Measurements from ENCODE around the gene ALDH3B2. TPM values are rescaled to one million over a fixed set of nuclear protein-coding genes. Genes with fewer than 3 reads are reported as not detected.

ALDH3B2 gene
- total RNA-seq, 4 donors from 2014 or later = not detected

GRCh38 chr11:67680696-67681470, 6.5 kb upstream of the ALDH3B2 start:
- H3K27ac ChIP-seq = no peak overlapping the region
- no peak for TF ChIP-seq POLR2A (IDR thresholded peaks at IDR 0.05)
- TF ChIP-seq, protein P1, sequence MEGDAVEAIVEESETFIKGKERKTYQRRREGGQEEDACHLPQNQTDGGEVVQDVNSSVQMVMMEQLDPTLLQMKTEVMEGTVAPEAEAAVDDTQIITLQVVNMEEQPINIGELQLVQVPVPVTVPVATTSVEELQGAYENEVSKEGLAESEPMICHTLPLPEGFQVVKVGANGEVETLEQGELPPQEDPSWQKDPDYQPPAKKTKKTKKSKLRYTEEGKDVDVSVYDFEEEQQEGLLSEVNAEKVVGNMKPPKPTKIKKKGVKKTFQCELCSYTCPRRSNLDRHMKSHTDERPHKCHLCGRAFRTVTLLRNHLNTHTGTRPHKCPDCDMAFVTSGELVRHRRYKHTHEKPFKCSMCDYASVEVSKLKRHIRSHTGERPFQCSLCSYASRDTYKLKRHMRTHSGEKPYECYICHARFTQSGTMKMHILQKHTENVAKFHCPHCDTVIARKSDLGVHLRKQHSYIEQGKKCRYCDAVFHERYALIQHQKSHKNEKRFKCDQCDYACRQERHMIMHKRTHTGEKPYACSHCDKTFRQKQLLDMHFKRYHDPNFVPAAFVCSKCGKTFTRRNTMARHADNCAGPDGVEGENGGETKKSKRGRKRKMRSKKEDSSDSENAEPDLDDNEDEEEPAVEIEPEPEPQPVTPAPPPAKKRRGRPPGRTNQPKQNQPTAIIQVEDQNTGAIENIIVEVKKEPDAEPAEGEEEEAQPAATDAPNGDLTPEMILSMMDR (IDR thresholded peaks at IDR 0.05 in 4 of 5, conservative IDR thresholded peaks at IDR 0.05 in 1 of 5) = no peak
- DNase-seq (no peak), ATAC-seq (no peak)
- H3K4me1 ChIP-seq = no peaks in the 10 kb centered on the region
- no peak overlapping the region for H3K4me3 ChIP-seq
- H3K9me3 ChIP-seq = no peaks in the 10 kb centered on the region
- no peaks in the 10 kb centered on the region for H3K36me3 ChIP-seq
- peaks cover 0 to 8% (median 4%) of the 10 kb centered on the region in 3 donors for H3K27me3 ChIP-seq
- intact Hi-C loops (cut with DNase I; ENCODE audit: low total_unique reads) (no loop called here), in situ Hi-C loops (cut with MboI; ENCODE audit: low sequenced_read_pairs in 4 of 4) (no loop called here)

DNA sequence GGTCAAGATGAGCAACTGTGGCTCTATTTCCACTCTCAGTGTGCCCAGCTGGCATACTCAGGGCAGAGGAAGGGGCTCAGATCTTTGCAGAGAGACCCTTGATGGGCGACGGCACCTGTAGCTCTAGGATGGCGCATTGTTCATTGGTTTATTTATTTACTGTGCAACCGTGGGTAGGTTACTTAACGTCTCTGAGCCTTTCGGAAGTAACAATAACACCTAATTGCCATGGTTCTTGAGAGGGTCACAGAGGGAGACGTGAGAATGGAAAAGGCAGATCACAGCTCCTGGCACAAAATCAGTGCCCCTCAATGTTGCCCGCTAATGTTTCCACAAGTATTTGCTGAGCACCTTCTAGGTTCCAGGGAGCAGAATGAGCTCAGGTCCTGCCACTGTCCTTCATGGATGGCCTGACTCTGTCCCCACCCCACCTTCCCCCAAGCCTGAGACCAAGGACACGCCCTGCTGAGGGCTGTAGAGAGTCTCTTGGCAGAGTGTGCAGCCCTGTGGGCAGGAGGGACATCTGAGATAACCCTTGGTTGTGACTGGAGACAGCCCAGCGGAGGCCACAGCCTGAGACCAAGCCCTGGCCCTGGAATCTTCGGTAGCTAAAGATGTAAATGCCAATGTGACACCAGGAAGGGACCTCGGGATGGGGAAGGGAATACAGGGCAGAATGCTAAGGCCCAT, 780 bp upstream of the ALDH3B2 start:
- DNase-seq = no peak
- intact Hi-C loops (cut with DNase I; ENCODE audit: low total_unique reads) (no loop called here), in situ Hi-C loops (cut with MboI; ENCODE audit: low sequenced_read_pairs in 4 of 4) (no loop called here)
- TF ChIP-seq POLR2A (IDR thresholded peaks at IDR 0.05) = no peak
- TF ChIP-seq, protein P1 (IDR thresholded peaks at IDR 0.05 in 4 of 5, conservative IDR thresholded peaks at IDR 0.05 in 1 of 5) = no peak
- H3K9me3 ChIP-seq = no peaks in the 10 kb centered on the region
- no peak overlapping the region for H3K4me3 ChIP-seq
- no peak overlapping the region for H3K27ac ChIP-seq
- no peaks in the 10 kb centered on the region for H3K4me1 ChIP-seq
- ATAC-seq = no peak
- peaks cover 16 to 27% (median 16%) of the 10 kb centered on the region in 3 donors for H3K27me3 ChIP-seq
- H3K36me3 ChIP-seq = no peaks in the 10 kb centered on the region

DNA sequence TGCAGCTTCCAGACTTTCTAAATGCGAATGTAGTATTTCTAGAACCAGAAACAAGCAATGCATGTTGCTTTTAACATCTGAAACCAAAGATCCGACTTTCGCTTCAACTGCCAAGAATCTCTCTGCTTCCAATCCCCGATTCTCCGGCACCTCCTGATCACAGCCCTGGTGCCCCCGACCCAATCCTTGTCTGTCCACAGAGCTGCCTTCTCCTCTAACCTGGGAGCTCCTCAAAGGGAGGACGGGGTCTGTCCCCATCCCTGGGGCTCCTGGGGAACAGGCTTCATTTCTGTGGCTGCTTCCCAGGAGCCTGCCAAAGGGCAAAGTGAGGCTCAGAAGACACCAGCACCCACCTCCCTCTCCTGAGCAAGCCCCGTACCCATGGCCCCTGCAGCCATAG, 521 bp downstream of the ALDH3B2 start:
- TF ChIP-seq POLR2A (IDR thresholded peaks at IDR 0.05) = no peak
- TF ChIP-seq, protein P1 (IDR thresholded peaks at IDR 0.05 in 4 of 5, conservative IDR thresholded peaks at IDR 0.05 in 1 of 5) = no peak
- no peak for ATAC-seq
- peaks cover 16 to 27% (median 16%) of the 10 kb centered on the region in 3 donors for H3K27me3 ChIP-seq
- H3K36me3 ChIP-seq = no peaks in the 10 kb centered on the region
- intact Hi-C loops (cut with DNase I; ENCODE audit: low total_unique reads) (no loop called here), in situ Hi-C loops (cut with MboI; ENCODE audit: low sequenced_read_pairs in 4 of 4) (no loop called here)
- no peak overlapping the region for H3K4me3 ChIP-seq
- H3K4me1 ChIP-seq = no peaks in the 10 kb centered on the region
- DNase-seq = no peak
- H3K9me3 ChIP-seq = no peaks in the 10 kb centered on the region
- H3K27ac ChIP-seq = no peak overlapping the region

DNA sequence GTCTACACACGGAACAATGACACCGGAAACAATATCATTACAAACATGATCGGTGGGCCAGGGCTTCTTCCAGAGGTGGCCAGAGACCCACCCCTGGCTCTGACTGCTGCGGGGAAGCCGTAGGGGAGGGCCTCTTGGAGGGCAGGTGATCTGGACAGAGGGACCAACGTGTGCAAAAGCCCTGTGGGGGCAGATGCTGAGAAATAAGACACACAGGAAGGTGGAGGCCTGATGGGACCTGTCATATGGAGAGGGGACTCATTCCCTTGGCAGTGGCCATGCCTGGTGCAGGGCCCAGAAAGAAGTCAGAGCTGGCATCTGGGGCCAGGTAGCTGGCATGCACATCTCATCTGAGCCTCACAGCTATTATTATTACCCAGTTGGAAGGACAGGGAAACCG, 1.1 kb downstream of the ALDH3B2 start:
- DNase-seq = no peak
- Histone ChIP-seq H3K27me3 (peaks cover 16 to 27% (median 16%) of the 10 kb centered on the region in 3 donors), H3K4me1 (no peaks in the 10 kb centered on the region), H3K36me3 (no peaks in the 10 kb centered on the region), H3K4me3 (no peak overlapping the region), H3K9me3 (no peaks in the 10 kb centered on the region), H3K27ac (no peak overlapping the region)
- no peak for TF ChIP-seq POLR2A (IDR thresholded peaks at IDR 0.05)
- TF ChIP-seq, protein P1 (IDR thresholded peaks at IDR 0.05 in 4 of 5, conservative IDR thresholded peaks at IDR 0.05 in 1 of 5) = no peak
- in situ Hi-C loops (cut with MboI; ENCODE audit: low sequenced_read_pairs in 4 of 4) (no loop called here), intact Hi-C loops (cut with DNase I; ENCODE audit: low total_unique reads) (no loop called here)
- ATAC-seq = no peak

All from gastrocnemius medialis (tissue), 4 donors.